Right renal cortex interstitium (tissue), 3 donors: ENCODE measurements around the gene MEF2D. TPM values are rescaled to one million over a fixed set of nuclear protein-coding genes. Genes with fewer than 3 reads are reported as not detected.

Experiments
- DNase-seq, 3 donors: peaks; one replicate each; pipeline ENCODE4 v3.0.0-alpha.2; 2013; ENCODE audit warnings: low read depth in 3 of 3, low spot score in 2 of 3
- polyA plus RNA-seq, 3 donors: library from polyadenylated mRNA; unstranded; fragments of 120-200 nt; gene quantifications; one replicate each; pipeline ENCODE4 v1.2.1, GENCODE V29; 2013; ENCODE audit not compliant: insufficient read length in 3 of 3

The MEF2D gene
- polyA plus RNA-seq, 3 donors: 18.4 to 21.2 (median 19.6) TPM

DNA sequence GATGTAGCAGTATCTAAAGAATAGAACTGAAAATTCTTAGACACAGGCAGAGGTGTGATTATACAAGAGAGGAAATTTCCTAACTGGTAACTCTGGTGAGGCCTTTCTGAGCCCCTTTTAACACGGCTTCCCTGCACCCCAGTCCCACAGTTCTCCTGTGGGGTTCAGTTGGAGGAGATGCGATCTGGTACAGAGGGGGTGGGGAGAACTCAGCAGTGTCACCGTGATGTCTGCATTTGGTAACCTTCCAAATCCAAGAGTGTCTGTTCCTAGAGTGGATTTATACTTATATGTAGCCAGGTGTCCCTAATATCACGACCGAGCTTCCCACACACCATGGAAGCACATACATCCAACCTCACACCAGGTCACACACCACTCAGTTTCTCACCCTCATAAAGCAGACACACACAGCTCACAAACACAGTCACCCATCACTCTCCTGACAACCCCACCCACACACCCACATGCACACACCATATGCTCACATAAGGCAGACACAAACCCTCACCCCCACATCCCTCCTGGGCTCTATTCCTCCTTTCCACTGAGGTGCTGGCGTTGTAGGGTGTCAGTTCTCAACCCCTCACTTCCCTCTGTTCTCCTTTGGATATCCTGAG is 83.1 kb downstream of the MEF2D start:
- no peak for DNase-seq

DNA sequence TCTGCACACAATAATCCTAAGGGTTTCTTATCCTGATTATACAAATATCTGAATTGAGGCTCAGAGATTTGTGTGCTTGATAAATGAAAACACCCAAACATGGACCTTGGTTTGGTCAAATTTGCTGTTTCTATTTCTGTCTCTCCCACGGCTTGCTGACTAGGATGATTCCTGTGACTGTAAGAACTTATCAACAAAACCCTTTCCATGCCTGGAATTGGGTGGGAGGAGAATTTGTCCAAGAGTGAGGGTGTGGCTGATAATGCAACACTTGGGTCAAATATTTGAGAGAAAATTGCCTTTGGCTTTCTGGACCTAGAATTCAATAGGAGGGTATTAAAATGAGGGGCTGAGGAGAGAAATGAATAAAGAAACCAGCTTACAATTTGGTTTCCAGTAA is 83.6 kb downstream of the MEF2D start:
- DNase-seq: no peak

DNA sequence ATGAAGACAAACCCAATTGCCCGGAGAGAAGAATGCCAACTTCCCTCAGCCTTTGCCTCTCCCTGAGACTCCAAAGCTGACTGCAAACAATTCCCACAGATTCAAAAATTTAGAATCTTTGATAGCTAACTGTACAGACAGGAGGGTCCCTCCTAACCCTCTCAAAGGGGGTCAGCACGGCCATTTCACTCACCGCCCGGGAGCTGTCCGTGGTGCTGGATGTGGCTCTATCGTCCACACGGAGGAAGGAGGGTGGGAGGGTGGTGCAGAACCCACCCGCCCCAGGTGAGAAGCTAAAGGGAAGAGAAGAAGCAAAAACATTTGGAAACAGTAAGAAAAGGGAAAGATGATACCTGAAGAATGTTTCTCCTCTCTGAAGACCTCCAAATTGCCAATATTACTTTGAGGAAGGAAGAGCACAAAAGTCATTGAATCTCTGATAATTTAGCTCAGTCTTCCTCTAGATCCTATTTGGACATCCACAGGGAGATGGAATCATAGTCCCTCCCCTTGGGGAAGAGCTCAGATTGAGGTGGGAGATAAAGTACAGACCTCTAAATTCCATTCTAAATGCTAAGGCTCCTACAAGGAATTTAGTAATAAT is 86.0 kb downstream of the MEF2D start:
- no peak for DNase-seq

Other genes starting within 250 kb of the MEF2D start
- 10 to 100 TPM; 55.0 to 58.3 (median 57.6) TPM for gene SMG5, start 217.9 kb downstream of the MEF2D start, polyA plus RNA-seq
- gene TMEM79, start 216.4 kb downstream of the MEF2D start, polyA plus RNA-seq: 1 to 10 TPM; 4.1 to 4.8 (median 4.8) TPM
- gene GLMP, start 205.1 kb downstream of the MEF2D start, polyA plus RNA-seq: 10 to 100 TPM; 48.9 to 55.1 (median 54.5) TPM
- gene VHLL, start 201.5 kb downstream of the MEF2D start, polyA plus RNA-seq: not detected
- 100 to 1,000 TPM; 386 to 411 (median 410) TPM for gene CCT3, start 162.5 kb downstream of the MEF2D start, polyA plus RNA-seq
- under 1 TPM; 0.50 to 0.83 (median 0.69) TPM for gene TSACC, start 162.2 kb downstream of the MEF2D start, polyA plus RNA-seq
- gene RHBG, start 131.6 kb downstream of the MEF2D start, polyA plus RNA-seq: 10 to 100 TPM in 2 of 3 donors, 1 to 10 TPM in 1; 8.7 to 12.3 (median 10.7) TPM
- 10 to 100 TPM in 2 of 3 donors, 1 to 10 TPM in 1; 9.7 to 11.7 (median 11.3) TPM for gene IQGAP3, start 71.8 kb upstream of the MEF2D start, polyA plus RNA-seq
- 1 to 10 TPM in 1 of 3 donors, under 1 TPM in 2; 0.78 to 1.2 (median 0.99) TPM for gene TTC24, start 78.9 kb upstream of the MEF2D start, polyA plus RNA-seq
- 10 to 100 TPM; 75.4 to 80.4 (median 80.3) TPM for gene NAXE, start 91.0 kb upstream of the MEF2D start, polyA plus RNA-seq
- 10 to 100 TPM; 35.3 to 41.2 (median 36.8) TPM for gene GPATCH4, start 100.7 kb upstream of the MEF2D start, polyA plus RNA-seq
- under 1 TPM in 2 of 3 donors, not detected in 1; 0.13 to 0.32 TPM for gene HAPLN2, start 118.6 kb upstream of the MEF2D start, polyA plus RNA-seq
- under 1 TPM; 0.11 to 0.29 (median 0.28) TPM for gene BCAN, start 141.3 kb upstream of the MEF2D start, polyA plus RNA-seq
- 100 to 1,000 TPM; 164 to 179 (median 169) TPM for gene NES, start 176.6 kb upstream of the MEF2D start, polyA plus RNA-seq
- 10 to 100 TPM; 78.4 to 87.5 (median 86.4) TPM for gene CRABP2, start 204.8 kb upstream of the MEF2D start, polyA plus RNA-seq
- 10 to 100 TPM; 27.4 to 31.1 (median 30.3) TPM for gene METTL25B, start 227.7 kb upstream of the MEF2D start, polyA plus RNA-seq
- 10 to 100 TPM; 39.9 to 49.2 (median 44.6) TPM for gene ISG20L2, start 228.0 kb upstream of the MEF2D start, polyA plus RNA-seq
- gene MRPL24, start 240.3 kb upstream of the MEF2D start, polyA plus RNA-seq: 10 to 100 TPM; 73.5 to 75.7 (median 73.7) TPM